ENCODE measurements around the gene RAB31. TPM values are rescaled to one million over a fixed set of nuclear protein-coding genes. Genes with fewer than 3 reads are reported as not detected.

The RAB31 gene
- total and polyA plus RNA-seq, 2 of the 13 experiments (the other 11 are each of a cell fraction or from before 2014, with no cell fraction given) = 1.1 to 1.7 TPM

- TF ChIP-seq SAFB2 (CRISPR knock-in tag; IDR thresholded peaks at IDR 0.05; ENCODE audit: borderline replicate concordance, low read depth) (no peak), ZFP37 (CRISPR knock-in tag; IDR thresholded peaks at IDR 0.05; ENCODE audit: borderline replicate concordance) (no peak), ARNT (IDR thresholded peaks at IDR 0.05) (no peak)
These were observed 177.3 kb downstream of the RAB31 start, which contains the start of gene TXNDC2 (continued) for GRCh38 chr18:9885170-9886004.

GRCh38 chr18:9886005-9886348, 177.9 kb downstream of the RAB31 start:
- Histone ChIP-seq H2AFZ (ENCODE audit: low read length) (no peak overlapping the region), H4K20me1 (ENCODE audit: insufficient read depth, low read length) (no peaks in the 10 kb centered on the region), H3K4me3 (replicated peaks in 1 of 3; ENCODE audit: insufficient read depth in 1 of 3, low read depth in 2 of 3, low read length in 3 of 3) (no peak overlapping the region), H3K9ac (ENCODE audit: insufficient read depth, low read depth, low read length) (no peak overlapping the region), H3K79me2 (ENCODE audit: insufficient read depth, low read length) (no peaks in the 10 kb centered on the region), H3K36me3 (replicated peaks in 1 of 2; ENCODE audit: control insufficient read depth in 1 of 2, insufficient read depth in 2 of 2, low read length in 2 of 2) (no peaks in the 10 kb centered on the region), H3K9me3 (ENCODE audit: low read length) (no peaks in the 10 kb centered on the region), H3K4me1 (ENCODE audit: insufficient read depth, low read length) (0 out of 2 replicates have a peak, but pooled peaks cover 9% of the 10 kb centered on the region), H3K27ac (ENCODE audit: extremely low read length, insufficient read depth, low read length) (no peak overlapping the region), H3K4me2 (ENCODE audit: low read depth, low read length) (no peak overlapping the region), H3K27me3 (ENCODE audit: control insufficient read depth in 1 of 2, insufficient read depth in 2 of 2, low read length in 2 of 2) (no peaks in the 10 kb centered on the region)
- FAIRE-seq = no peak
- in situ Hi-C loops (cut with HindIII; ENCODE audit: extremely low pct_ligation_motif_present, low pct_unique_long_range_greater_than_20kb) = no loop called here
- POLR2A ChIA-PET = interaction anchor here (1.4 kb wide), 1 partner anchor 16 kb away, joined by 5 read pairs; no protein-coding TSS in a partner anchor
- intact Hi-C loops (cut with micrococcal nuclease; ENCODE audit: unreplicated experiment) = no loop called here
- DNase-seq (ENCODE audit: low spot score) = no peak
- CTCF ChIA-PET (ENCODE audit: low intra/inter-chr PET ratio, low total read pairs) = no interaction called here
- TF ChIP-seq NR3C1 (CRISPR knock-in tag; IDR thresholded peaks at IDR 0.05) (no peak), FOXK1 (CRISPR knock-in tag; IDR thresholded peaks at IDR 0.05; ENCODE audit: borderline replicate concordance, low read depth) (no peak)
- no TSS peak for BruUV-seq (replicated peaks)
- 89% methylated on average over 3 of the region's 3 CpGs for WGBS (ENCODE audit: low lambda C conversion rate)
- no peak for ATAC-seq

- WGBS (ENCODE audit: low lambda C conversion rate) = 79% methylated on average over 5 of the region's 5 CpGs
- FAIRE-seq (no peak), DNase-seq (ENCODE audit: low spot score) (no peak), ATAC-seq (no peak)
- intact Hi-C loops (cut with micrococcal nuclease; ENCODE audit: unreplicated experiment) = no loop called here
- H4K20me1 ChIP-seq (ENCODE audit: insufficient read depth, low read length) = no peaks in the 10 kb centered on the region
- H3K79me2 ChIP-seq (ENCODE audit: insufficient read depth, low read length) = no peaks in the 10 kb centered on the region
- no peak overlapping the region for H3K27ac ChIP-seq (ENCODE audit: extremely low read length, insufficient read depth, low read length)
- no peak overlapping the region for H3K4me3 ChIP-seq (replicated peaks in 1 of 3; ENCODE audit: insufficient read depth in 1 of 3, low read depth in 2 of 3, low read length in 3 of 3)
- POLR2A ChIA-PET = no interaction called here
- no peak overlapping the region for H3K4me2 ChIP-seq (ENCODE audit: low read depth, low read length)
- no TSS peak for BruUV-seq (replicated peaks)
- in situ Hi-C loops (cut with HindIII; ENCODE audit: extremely low pct_ligation_motif_present, low pct_unique_long_range_greater_than_20kb) = no loop called here
- H3K36me3 ChIP-seq (replicated peaks in 1 of 2; ENCODE audit: control insufficient read depth in 1 of 2, insufficient read depth in 2 of 2, low read length in 2 of 2) = no peaks in the 10 kb centered on the region
- no peaks in the 10 kb centered on the region for H3K9me3 ChIP-seq (ENCODE audit: low read length)
- H3K9ac ChIP-seq (ENCODE audit: insufficient read depth, low read depth, low read length) = no peak overlapping the region
- no peak overlapping the region for H2AFZ ChIP-seq (ENCODE audit: low read length)
- H3K27me3 ChIP-seq (ENCODE audit: control insufficient read depth in 1 of 2, insufficient read depth in 2 of 2, low read length in 2 of 2) = no peaks in the 10 kb centered on the region
- 0 out of 2 replicates have a peak, but pooled peaks cover 10% of the 10 kb centered on the region for H3K4me1 ChIP-seq (ENCODE audit: insufficient read depth, low read length)
- CTCF ChIA-PET (ENCODE audit: low intra/inter-chr PET ratio, low total read pairs) = no interaction called here
- no peak for TF ChIP-seq ZNF329 (CRISPR knock-in tag; IDR thresholded peaks at IDR 0.05; ENCODE audit: low read depth)
- TF ChIP-seq CEBPZ (IDR thresholded peaks at IDR 0.05; ENCODE audit: low read length) = no peak
- TF ChIP-seq DMAP1 (CRISPR knock-in tag; IDR thresholded peaks at IDR 0.05) = no peak
- TF ChIP-seq MIXL1 (CRISPR knock-in tag; IDR thresholded peaks at IDR 0.05) = no peak
- TF ChIP-seq TSC22D2 (CRISPR knock-in tag; IDR thresholded peaks at IDR 0.05; ENCODE audit: borderline replicate concordance) = no peak
- no peak for TF ChIP-seq ZNF12 (CRISPR knock-in tag; IDR thresholded peaks at IDR 0.05)
- no peak for TF ChIP-seq CAMTA2 (CRISPR knock-in tag; IDR thresholded peaks at IDR 0.05; ENCODE audit: borderline replicate concordance)
- no peak for TF ChIP-seq MAZ (IDR thresholded peaks at IDR 0.05; ENCODE audit: borderline replicate concordance, low read depth, low read length)
- no peak for TF ChIP-seq MAZ (CRISPR knock-in tag; IDR thresholded peaks at IDR 0.05; ENCODE audit: low read depth)
These were observed 179.9 kb downstream of the RAB31 start for GRCh38 chr18:9887992-9888391.
